Astrocyte (in vitro differentiated cells and primary cell): Measurements from ENCODE around the gene KDM1B.

Experiments
- EZH2 ChIP-seq: IDR thresholded peaks from 2 replicates; pipeline ENCODE4 v1.6.1; 2012; ENCODE audit warnings: mild to moderate bottlenecking, low read length, inconsistent platforms; ENCODE audit not compliant: insufficient read depth
- TF ChIP-seq, protein P1 (sequence below): IDR thresholded peaks from 2 replicates; pipeline ENCODE4 v1.5.1; 2011; ENCODE audit warnings: low read depth, mild to moderate bottlenecking, inconsistent platforms, low read length, moderate library complexity; ENCODE audit not compliant: insufficient read depth

DNA sequence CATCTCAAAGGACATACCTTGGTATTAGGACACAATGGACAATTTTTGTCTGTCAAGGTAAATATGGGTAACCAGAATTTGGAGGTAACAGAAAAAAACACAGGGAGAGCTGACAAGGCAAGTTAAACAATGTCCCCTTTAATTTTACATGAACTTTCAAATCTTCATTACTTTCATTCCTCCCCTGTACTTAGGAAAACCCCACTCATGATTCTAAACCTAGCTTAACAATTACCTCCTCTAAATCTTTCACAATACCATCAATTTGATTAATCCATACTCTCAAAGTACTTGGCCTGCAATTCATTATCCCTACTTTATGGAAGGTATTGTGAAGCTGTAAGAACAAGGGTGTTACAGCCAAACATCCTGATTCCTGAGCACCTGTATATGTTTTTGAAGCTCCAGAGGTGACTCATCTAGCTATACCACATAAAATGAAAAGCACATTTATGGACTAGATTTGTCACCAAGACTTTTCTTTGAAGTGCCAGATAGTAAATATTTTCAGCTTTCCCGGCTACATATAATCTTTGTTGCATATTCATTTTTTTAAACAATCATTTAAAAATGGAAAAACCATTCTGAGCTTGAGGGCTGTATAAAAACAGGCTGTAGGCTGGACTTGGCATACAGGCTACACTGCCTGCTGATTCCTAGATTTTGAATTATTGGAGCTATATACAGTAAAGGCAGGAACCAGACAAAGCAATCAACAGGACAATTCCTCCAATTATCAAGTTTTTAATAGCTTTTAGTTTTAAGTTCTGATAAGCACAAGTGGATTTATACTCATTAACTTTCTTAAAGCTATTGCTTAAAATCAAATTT, 86.2 kb downstream of the KDM1B start:
- TF ChIP-seq, protein P1, sequence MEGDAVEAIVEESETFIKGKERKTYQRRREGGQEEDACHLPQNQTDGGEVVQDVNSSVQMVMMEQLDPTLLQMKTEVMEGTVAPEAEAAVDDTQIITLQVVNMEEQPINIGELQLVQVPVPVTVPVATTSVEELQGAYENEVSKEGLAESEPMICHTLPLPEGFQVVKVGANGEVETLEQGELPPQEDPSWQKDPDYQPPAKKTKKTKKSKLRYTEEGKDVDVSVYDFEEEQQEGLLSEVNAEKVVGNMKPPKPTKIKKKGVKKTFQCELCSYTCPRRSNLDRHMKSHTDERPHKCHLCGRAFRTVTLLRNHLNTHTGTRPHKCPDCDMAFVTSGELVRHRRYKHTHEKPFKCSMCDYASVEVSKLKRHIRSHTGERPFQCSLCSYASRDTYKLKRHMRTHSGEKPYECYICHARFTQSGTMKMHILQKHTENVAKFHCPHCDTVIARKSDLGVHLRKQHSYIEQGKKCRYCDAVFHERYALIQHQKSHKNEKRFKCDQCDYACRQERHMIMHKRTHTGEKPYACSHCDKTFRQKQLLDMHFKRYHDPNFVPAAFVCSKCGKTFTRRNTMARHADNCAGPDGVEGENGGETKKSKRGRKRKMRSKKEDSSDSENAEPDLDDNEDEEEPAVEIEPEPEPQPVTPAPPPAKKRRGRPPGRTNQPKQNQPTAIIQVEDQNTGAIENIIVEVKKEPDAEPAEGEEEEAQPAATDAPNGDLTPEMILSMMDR, result no peak
- no peak for TF ChIP-seq EZH2
